ENCODE data around the gene URM1. TPM values are rescaled to one million over a fixed set of nuclear protein-coding genes. Genes with fewer than 3 reads are reported as not detected.

URM1 gene
- total and polyA plus RNA-seq, 10 of the 15 experiments (the other 5 are each of a cell fraction or from before 2014, with no cell fraction given) = 7.9 to 75.8 (median 63.7) TPM

DNA sequence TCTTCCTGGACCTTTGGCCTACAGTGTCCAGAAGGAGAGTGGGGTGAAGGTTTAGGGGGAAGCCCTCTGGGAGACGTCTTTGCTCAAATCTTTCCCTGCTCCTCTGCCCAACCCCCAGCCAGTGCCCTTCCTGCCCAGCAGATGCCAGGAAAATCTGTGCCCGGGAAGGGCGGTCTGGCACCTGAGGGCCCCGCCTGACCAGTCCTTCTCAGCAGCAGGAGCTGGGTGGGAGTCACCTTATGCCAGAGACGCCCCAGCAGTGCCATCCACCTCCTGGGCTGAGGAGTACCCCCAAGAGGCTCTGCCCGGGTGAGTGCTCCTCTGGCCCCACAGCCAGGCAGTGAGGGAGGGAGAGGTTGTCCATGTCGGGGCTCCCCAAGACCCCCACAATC is 34.6 kb downstream of the URM1 start:
- H2AFZ ChIP-seq (ENCODE audit: control insufficient read depth, low read depth, low read length) = no peak overlapping the region
- no peak overlapping the region for H3K9ac ChIP-seq (ENCODE audit: control insufficient read depth, insufficient read depth, low read length)
- WGBS (ENCODE audit: insufficient coverage, insufficient replicate concordance, low lambda C conversion rate, missing lambda C conversion rate) = 39% methylated on average over 7 of the region's 7 CpGs

More for the DNA sequence above, 34.6 kb downstream of the URM1 start:
- Histone ChIP-seq H3K36me3 (ENCODE audit: control insufficient read depth in 2 of 2, insufficient read depth in 2 of 2, low read length in 1 of 2) (no peaks in the 10 kb centered on the region), H3K79me2 (ENCODE audit: control insufficient read depth, insufficient read depth, low read length) (no peaks in the 10 kb centered on the region), H4K20me1 (ENCODE audit: control insufficient read depth, insufficient read depth) (no peaks in the 10 kb centered on the region), H3K4me3 (no peak overlapping the region), H3K4me2 (ENCODE audit: control insufficient read depth, insufficient read depth) (no peak overlapping the region), H3K27me3 (replicated peaks in 1 of 2; ENCODE audit: control insufficient read depth in 2 of 2, insufficient read depth in 2 of 2, low read length in 1 of 2) (peaks cover 1 to 2% of the 10 kb centered on the region in 2 experiments; a peak in 3 of 4 replicates), H3K4me1 (ENCODE audit: control insufficient read depth, insufficient read depth, low read length) (no peaks in the 10 kb centered on the region), H3K27ac (ENCODE audit: control insufficient read depth, insufficient read depth) (no peak overlapping the region), H3K9me3 (replicated peaks; ENCODE audit: control insufficient read depth, insufficient read depth, low read length) (no peaks in the 10 kb centered on the region)
- RAD21 ChIA-PET (ENCODE audit: unreplicated experiment) = no interaction called here
- intact Hi-C loops (cut with micrococcal nuclease; ENCODE audit: unreplicated experiment) = no loop called here
- no TSS peak for BruUV-seq (replicated peaks)
- POLR2A ChIA-PET = no interaction called here
- FAIRE-seq (no peak), ATAC-seq (no peak), DNase-seq (ENCODE audit: low read depth, low spot score) (no peak)
- in situ Hi-C loops (cut with MboI) = no loop called here
- CTCF ChIA-PET = interaction anchor here (3.0 kb wide), 1 partner anchor 44 kb away, joined by 10 read pairs; no protein-coding TSS in a partner anchor
- TF ChIP-seq ZBED1 (IDR thresholded peaks at IDR 0.05; ENCODE audit: borderline replicate concordance) (no peak), SIX5 (IDR thresholded peaks at IDR 0.05; ENCODE audit: low read depth, low read length, severe bottlenecking) (no peak), SUPT20H (IDR thresholded peaks at IDR 0.05; ENCODE audit: borderline replicate concordance, control insufficient read depth, low read depth, low read length) (no peak), NR2C2 (IDR thresholded peaks at IDR 0.05; ENCODE audit: borderline replicate concordance, control insufficient read depth, insufficient read length, low read depth) (no peak), ZZZ3 (IDR thresholded peaks at IDR 0.05; ENCODE audit: control insufficient read depth, insufficient read length, low read depth) (no peak), CBFB (IDR thresholded peaks at IDR 0.05; ENCODE audit: low read depth) (no peak), RCOR1 (conservative IDR thresholded peaks at IDR 0.05; ENCODE audit: low read depth, low read length) (no peak), NFYB (IDR thresholded peaks at IDR 0.05; ENCODE audit: insufficient read depth, low read depth, low read length) (no peak), TBL1XR1 (IDR thresholded peaks at IDR 0.05; ENCODE audit: low read depth, low read length) (no peak), DPF2 (IDR thresholded peaks at IDR 0.05) (no peak), SREBF1 (IDR thresholded peaks at IDR 0.05; ENCODE audit: low read length) (no peak)
- TF ChIP-seq, protein P1, sequence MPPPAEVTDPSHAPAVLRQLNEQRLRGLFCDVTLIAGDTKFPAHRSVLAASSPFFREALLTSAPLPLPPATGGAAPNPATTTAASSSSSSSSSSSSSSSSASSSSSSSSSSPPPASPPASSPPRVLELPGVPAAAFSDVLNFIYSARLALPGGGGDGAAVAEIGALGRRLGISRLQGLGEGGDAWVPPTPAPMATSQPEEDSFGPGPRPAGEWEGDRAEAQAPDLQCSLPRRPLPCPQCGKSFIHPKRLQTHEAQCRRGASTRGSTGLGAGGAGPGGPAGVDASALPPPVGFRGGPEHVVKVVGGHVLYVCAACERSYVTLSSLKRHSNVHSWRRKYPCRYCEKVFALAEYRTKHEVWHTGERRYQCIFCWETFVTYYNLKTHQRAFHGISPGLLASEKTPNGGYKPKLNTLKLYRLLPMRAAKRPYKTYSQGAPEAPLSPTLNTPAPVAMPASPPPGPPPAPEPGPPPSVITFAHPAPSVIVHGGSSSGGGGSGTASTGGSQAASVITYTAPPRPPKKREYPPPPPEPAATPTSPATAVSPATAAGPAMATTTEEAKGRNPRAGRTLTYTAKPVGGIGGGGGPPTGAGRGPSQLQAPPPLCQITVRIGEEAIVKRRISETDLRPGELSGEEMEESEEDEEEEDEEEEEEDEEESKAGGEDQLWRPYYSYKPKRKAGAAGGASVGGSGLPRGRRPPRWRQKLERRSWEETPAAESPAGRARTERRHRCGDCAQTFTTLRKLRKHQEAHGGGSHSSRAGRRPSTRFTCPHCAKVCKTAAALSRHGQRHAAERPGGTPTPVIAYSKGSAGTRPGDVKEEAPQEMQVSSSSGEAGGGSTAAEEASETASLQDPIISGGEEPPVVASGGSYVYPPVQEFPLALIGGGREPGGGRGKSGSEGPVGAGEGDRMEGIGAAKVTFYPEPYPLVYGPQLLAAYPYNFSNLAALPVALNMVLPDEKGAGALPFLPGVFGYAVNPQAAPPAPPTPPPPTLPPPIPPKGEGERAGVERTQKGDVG (CRISPR knock-in tag; IDR thresholded peaks at IDR 0.05) = no peak
- TF ChIP-seq, protein P2, sequence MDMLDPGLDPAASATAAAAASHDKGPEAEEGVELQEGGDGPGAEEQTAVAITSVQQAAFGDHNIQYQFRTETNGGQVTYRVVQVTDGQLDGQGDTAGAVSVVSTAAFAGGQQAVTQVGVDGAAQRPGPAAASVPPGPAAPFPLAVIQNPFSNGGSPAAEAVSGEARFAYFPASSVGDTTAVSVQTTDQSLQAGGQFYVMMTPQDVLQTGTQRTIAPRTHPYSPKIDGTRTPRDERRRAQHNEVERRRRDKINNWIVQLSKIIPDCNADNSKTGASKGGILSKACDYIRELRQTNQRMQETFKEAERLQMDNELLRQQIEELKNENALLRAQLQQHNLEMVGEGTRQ (IDR thresholded peaks at IDR 0.05; ENCODE audit: borderline replicate concordance, low read depth, low read length) = no peak
- SMC1A ChIA-PET (ENCODE audit: uncharacterized antibody, unreplicated experiment) = no interaction called here

All from GM12878 (cell line).